RPMI8226 (cell line): Measurements from ENCODE around the gene SUCLG2.
A peak's percentile ranks its signal among the peaks of the same experiment; 100 is the strongest.

Experiments
- DNase-seq: peaks from one replicate; pipeline ENCODE4 v3.0.0-alpha.2; 2015

Gene SUCLG2

DNA sequence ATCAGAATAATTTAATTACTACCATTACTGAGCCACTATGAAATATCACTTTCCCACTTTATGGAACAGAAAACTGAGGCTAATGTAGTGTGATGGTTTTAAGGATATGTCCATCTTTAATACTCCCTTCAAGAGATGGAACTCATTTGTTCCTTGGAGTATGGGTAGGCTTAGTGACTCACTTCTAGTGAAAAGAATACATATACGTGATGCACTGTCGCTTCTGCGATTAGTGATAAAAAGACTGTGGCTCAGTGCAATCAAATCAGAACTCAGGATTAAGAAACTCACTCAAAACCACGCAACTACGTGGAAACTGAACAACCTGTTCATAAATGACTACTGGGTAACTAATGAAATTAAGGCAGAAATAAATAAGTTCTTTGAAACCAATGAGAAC, 216.6 kb downstream of the SUCLG2 start:
- no peak for DNase-seq

DNA sequence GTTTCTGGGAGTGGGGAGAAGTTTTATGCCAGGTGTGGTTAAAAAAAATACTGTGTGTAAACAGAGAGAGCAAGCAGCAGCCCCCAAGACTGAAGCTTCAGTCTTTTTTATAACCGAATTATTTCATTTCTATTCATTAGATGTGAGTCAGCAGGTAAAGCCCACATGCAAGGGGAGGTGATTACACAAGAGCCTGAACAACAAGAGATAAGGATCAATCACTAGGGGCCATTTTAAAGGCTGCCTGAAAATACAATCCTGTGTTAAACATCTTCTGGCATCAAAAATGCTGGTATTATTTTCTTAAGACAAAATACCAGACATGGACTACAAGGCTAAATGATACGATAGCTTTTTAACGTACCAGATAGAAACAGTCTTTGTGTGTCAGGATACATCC, 217.3 kb downstream of the SUCLG2 start:
- DNase-seq, result no peak

DNA sequence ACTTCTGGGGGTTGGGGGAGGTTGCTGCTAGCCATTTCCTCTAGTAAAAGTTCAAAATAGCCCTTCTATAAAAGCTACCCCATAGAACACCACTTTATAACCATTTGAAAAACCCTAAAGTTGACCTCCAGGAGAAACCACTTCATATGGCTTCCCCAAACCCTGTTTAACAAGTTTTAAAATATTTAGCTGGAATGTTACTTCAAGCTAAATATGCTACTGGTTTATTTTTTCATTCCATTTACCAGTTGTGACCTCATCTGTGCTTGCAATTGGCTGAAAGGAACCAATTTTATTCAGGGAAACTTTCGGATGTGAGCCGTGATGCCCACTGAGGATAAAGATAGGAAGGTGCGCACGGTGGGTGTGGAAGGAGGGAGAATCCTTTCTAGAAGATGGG, 221.3 kb downstream of the SUCLG2 start:
- no peak for DNase-seq

DNA sequence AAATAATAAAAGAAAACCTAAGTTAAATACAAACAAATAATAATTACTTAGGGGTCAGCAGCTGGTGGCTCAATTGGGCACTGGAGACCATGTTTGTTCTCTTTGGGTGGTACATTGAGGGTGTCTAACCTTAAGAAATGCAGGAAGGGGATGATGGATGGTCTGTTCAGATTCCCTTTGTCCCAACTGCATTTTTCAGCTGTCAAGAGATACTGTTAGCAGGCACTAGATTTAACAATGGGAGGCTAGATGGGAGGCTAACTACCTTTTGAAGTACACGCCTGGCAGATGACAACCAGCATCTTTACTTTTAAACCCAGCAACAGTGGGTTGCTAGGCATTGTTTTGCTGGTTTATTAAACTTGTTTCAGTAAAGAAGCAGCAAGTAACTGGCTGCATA, 222.5 kb downstream of the SUCLG2 start:
- no peak for DNase-seq

DNA sequence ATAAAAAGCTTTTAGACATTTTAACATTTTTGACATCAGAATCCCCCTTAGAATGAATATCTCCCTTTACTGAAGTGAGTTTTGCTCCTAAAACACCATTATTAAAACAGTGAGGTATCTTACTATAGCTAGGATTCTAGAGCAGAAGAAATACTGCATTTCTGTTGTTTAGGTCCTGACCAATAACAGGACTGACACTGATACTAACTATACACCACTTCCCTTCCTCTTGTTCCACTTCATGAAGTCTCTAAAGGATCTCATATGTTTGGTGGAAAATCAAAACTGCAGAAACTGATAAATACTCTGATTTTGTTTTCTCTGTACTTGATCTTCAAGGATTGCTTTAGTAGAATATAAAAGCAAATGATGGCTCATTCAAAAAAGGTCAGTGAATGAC, 230.7 kb downstream of the SUCLG2 start:
- no peak for DNase-seq

DNA sequence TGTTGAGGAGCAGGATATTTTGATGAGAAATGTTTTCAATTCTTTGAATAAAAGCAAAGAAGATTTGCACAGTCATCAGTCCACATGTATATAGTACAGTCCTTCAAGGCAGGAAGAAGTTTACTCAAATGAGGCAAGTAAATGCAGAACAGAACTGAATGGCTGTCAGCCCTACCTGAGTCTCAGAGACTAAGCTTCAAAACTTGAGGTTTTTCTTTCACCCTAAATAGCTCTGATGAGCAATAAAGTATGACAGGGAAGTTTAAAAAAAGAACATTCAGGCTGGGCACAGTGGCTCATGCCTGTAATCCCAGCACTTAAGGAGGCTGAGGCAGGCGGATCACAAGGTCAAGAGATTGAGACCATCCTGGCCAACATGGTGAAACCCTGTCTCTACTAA, 232.5 kb downstream of the SUCLG2 start:
- no peak for DNase-seq

DNA sequence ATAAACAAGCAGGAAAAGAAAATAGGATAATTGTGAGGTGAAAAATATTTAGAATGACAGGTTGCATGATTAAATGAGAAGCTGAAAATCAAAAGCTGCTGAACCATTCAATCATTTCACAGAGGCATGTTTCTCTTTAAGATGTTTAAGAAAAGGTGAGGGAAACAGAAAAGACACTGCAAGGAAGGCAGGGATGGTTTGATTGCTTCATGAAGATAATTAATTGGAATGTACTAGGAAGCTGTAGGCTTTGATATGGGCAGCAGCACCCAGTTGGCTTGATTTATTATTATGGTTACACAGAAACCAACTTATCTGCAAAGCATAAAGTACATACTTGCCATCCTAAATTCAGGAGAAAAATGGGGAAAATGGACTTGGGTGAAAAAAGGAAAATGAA, 234.6 kb downstream of the SUCLG2 start:
- no peak for DNase-seq

DNA sequence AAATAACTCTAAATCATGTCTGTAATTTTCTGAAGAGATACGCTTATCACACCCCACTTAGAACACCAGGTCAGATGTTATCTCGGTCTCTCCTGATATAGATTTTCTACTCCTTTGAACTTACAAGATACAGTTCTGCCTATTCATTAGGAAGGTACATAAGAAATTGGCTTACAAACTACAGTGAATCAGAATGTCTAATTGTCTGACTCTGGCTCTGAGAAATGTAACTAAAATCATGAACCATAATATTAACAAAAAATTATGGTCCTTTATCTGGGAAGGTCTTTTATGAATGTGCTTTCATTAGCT, 235.2 kb downstream of the SUCLG2 start:
- no peak for DNase-seq

DNA sequence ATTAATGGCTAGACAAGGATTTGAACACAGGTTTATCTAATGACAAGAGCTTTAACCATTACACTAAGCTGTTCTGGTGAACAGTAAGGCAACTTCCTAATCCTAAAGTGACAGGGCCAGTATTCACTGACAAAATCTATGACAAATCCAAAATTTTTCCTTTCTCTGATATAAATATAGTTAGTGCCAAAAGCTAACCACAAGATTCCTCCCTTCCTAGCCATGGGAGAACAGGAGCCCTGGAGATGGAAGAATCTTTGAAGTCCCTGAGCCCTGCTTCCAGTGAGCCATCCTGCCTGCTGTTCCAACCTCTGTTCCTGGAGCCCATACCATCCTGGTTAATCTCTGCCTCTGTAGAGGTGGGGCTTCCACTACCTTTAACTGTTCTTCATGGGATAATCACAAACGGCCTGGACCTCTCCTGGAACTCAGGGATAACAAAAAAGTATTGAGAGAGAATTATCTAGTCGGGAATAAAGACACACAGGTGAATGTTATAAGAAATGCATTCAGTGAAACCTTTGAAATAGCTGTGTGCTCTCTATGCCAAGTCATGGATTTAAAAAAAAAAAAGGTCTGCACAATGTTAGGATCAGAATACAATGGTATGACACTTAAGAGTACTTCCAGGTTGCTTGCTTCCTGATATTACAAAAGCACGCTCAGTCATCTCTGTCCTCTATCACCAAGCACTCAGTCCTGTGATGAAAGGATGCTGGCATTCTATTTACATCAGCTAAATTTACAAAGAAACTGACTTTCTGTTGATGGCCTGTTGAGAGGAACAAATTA, 235.8 kb downstream of the SUCLG2 start:
- no peak for DNase-seq

DNA sequence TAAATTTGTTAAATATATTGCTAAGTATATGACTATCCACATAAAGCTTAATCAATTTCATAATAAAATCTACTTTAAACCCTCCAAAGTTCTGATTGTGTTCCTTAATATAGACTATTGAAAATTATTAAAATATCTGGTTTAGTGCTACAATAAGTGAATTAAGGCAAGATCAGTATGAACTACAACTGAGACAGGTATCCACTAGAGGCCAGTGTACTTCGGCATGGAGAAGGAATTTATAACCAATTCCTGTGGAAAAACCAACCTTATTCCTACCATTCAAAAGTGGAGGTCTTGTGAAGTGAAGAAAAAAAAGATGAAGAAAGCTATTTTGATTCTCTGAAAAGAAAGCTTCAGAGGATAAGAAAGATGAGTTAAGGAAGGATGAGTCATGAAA, 237.7 kb downstream of the SUCLG2 start:
- DNase-seq, result no peak

DNA sequence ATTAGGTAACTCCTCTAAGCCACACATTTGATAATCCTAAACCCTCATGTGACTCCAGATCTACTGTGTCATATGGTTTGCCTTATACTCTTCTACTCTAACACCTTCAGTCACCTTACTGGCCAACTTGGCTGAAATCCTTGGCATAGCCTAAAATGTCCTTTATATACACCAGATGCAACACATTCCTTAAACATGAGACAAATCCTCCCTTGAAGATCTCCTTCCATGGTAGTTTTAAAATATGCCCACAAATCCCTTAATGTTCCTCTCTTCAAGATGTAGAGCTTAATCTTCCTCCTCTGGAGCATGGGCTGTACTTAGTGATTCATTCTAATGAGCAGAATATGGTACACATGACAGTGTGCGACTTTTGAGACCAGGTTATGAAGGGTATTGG, 238.9 kb downstream of the SUCLG2 start:
- no peak for DNase-seq

DNA sequence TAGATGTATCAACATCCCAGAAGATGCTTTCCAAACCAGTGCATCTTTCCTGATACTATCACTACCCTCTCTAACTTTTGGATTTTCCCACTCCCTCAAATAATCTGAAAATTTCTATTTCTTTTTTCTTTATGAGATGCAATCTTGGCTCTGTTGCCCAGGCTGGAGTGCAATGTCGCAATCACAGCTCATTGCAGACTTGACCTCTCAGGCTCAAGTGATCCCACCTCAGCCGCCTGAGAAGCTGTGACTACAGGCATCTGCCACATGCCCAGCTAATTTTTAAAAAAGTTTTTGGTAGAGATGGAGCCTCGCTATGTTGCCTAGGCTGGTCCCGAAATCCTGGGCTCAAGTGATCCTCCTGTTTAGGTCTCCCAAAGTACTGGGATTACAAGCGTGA, 239.7 kb downstream of the SUCLG2 start:
- no peak for DNase-seq

DNA sequence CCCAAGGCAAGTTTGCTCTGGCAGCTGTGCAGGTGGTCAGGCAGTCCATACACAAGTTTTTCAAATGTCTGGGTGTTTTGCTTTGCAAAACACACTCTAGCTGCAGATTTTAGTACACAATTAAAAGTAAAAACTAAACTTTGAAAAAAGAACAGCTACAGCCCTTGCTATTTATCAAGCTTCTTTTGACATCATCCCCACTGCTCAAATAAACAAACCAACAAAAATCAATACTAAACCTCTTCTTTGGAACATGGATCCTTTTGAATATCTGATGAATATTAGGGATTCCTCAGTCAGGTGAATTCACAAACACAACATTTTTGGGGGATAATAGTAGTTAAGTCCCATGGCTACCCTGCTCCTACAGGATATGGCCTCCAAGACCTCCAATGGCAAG, 249.2 kb downstream of the SUCLG2 start:
- no peak for DNase-seq

DNA sequence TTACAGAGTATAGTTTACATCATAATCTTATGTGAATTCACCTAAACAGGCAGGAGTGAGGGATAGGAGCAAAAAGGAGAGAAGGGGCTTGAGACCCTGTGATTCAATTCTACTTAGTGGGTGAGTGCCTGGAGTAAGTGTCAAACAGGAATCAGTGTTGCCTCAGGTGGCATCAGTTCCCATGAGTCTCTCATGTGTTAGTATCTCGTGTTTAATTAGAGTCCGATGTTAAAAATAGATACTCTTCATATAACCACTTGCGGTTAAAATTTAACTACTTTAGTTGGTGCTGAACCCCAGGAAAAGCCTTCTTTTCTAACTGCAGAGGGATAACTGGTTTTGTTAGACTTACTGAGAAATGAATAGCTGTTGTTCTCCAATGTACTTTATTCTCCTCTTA, 251.5 kb downstream of the SUCLG2 start:
- DNase-seq, result no peak

DNA sequence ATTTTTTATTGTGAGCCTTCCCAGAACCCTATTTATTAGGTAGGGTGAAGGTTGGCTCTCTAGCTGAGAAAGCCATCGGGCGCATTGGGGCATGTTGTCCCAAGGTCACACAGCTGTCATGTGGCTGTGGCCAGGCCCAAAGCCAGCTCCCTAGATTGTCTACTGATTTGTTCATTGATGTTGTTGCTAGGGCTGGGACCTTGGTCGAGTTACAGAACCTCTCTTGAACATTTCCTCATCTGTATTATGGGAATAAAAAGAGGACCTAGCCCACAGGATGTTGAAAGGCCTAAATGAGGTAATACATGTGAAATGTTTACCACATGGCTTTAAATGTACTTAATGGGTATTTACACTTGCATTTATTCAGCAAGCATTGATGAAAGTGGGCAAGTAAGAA, 252.5 kb downstream of the SUCLG2 start:
- no peak for DNase-seq

DNA sequence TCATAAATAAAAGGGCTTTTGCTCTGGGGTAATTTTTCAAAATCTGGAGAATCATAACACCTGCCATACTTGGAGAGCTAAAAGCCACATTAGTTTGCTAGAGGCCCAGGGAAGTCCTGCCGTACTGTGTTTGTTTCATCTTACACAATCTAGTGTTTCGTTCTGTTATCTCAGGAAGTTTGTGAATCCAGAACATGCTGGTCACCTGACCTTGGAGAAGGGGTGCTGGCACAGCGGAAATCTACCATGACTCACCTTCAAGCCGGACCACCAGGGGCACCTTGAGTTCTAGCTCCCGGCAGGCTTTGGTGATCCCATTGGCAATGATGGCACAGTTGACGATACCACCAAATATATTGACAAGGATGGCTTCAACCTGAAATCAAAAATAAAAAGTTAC, 253.9 kb downstream of the SUCLG2 start:
- no peak for DNase-seq

DNA sequence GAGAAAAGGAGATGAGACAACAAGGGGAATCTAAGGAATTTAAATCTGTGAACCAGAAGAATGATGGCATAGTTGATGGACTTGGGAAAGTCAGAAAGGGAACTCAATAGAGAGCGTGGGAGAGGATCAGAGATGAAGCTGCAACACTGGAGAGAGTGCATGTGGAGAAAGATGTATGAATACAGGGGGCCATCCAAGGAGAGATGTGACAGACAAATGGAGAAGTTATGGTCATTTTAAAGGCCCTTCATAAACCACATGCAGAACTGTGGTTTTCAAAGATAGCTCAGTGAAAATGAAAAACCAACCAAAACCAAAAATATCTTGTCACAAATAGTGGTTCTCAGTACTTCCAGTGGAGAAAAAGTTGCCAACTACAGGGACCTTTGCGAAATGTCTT, 265.2 kb downstream of the SUCLG2 start:
- no peak for DNase-seq

DNA sequence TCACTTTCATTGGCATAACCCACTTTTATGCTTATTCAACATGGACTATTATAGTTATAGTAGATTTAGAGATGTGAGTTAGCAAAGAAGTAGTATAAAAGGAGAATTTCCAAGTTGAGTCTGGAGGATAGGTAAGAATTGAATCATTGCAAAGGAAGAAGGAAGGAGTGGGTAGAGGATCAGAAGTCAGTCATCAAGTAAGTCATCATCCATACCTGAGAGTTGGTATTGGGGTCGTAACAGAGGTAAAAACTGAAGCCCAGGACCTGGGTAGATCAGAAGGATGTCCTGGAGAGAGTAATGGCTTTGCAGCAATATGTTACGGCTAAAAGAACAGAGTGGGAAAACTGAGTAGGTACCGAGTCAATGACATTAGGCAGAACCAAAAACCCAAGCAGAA, 265.7 kb downstream of the SUCLG2 start:
- DNase-seq, result no peak

DNA sequence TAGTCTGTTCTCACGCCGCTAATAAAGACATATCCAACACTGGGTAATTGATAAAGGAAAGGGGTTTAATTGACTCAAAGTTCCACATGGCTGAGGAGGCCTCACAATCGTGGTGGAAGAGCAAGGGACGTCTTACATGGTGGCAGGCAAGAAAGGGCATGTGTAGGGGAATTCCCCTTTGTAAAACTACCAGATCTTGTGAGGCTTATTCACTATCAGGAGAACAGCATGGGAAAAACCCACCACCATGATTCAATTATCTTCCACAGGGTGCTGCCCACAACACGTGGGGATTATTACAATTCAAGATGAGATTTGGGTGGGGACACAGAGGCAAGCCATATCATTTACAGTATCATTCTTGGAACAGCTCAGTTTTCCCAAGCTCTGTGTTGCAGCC, 268.0 kb downstream of the SUCLG2 start:
- no peak for DNase-seq

DNA sequence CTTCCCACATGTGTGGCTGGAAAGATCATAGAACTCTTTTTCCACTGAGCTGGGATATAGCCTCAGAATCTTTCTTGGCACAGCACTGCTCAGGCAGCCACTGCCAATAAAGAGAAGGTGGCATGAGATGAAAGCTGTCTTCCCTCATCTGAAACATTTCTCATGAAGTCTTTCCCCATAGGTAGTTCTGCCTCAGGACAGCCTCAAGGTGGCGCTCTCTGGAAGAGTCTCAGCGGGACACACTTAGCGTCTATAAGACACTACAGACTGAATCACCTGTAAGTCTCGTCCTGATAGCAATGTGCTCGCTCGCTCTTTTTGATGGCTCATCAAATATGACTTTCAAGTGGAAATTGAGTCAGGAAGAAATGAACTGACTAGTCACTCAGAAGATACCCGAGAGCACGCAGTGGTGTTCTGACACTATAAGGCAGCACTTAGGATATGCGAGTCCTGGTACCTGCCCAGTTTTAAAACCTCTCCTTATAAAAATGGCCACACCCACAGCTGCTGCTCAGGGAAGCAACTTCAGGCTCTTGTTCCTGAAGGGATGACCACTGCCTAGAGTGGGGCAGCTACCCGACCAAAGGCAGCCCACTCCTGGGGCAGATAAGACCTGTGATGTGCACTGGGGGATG, 269.5 kb downstream of the SUCLG2 start:
- DNase-seq, result peak; percentile 5

DNA sequence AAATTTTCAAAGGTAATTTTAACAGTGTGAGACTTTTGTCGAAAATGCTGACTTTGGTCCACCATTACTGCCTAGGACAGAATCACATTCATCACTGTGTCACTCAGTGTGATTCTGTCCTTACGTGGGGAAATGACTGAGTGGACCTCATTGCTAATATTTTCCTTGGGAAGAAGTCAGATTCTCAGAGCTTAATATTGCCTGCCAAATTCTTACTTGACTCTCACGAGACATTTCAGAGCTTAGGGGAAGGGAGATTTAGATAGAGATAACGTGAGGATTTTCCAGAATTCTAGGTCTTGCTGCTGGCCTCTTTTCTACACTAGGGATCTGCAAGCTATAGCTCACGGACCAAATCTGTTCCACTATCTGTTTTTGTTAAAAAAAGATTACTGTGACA, 270.4 kb downstream of the SUCLG2 start:
- no peak for DNase-seq

DNA sequence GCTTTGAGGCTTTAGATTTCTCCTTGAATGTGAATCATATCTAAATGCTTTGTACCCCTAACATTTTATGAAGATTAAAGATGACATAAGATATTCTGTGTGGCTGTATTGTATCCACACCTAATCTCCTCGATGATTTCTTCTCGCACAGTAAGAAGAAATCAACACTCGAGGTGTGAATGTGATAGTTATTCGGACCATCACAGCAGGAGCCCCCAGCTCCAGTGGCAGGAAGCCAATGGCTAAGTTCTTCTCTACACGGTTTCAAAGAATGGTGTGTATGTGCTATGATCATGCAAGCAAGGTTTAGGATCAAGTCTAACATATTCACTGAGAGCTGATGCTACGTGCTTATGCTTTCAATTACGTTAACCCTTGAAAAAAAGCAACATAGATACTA, 271.0 kb downstream of the SUCLG2 start:
- no peak for DNase-seq

DNA sequence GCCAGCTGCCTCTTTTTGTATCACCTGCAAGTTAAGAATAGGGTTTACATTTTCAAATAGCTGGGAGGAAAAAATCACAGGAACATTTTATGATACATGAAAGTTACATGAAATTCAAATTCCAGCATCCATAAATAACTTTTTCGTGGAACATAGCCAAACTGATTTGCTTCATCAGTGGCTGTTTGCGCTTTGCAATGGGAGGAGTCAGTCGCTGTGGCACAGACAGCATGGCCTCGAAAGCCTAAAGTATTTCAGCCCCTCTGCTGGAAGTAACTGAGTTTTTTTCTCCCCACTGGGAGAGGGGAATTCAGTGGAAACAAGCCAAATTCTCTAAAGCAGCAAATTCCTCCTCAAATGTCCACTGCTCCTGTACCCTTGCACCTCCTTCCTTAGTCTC, 271.9 kb downstream of the SUCLG2 start:
- no peak for DNase-seq

DNA sequence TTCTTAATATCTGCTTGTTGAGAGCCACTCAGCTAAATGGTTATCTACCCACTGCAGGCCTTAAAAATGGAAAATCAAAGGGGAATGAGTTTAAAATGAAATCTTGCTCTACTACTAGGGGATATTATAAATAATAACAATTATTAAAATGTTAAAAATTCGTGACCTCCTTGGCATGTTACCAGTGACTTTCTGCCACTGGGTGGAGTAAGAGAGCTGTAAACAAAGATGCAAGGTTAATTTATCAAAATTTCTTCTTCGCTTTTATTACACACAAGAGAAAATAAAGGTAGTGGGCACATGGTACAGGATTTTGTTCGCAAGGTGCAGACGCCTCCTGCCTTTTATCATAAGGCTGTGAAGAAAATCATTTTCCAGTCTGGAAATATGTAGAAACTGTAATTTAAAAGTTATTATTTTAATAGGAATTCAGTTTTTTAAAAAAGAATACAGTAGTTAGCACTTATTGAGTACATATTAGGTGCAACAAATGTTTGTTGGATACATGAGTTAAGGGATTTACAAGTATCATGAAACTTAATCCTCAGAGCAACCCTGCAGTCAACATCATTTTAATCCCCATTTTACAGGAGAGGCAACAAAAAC, 272.6 kb downstream of the SUCLG2 start:
- peak; percentile 27 for DNase-seq

DNA sequence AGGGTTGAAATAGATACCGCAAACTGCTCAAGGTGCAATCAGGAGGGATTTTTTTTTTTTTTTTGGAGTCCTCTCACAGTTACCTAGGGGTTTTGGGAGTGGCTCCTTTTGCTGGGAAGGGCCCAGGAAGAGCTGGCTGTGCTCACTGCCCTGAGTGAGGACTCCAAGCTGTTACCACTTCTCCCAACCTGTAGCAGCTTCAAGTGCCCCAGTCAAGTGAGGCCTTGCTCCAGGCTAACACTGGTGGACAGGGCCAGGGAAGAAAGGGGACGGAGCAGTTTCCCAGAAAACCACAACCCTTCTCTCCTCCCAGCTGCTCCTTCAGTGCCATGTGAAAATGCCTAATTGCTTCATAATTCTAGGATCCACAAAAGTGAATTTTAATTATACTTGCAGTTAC, 274.3 kb downstream of the SUCLG2 start:
- no peak for DNase-seq
